ENCODE measurements around the gene TRPC3.

TRPC3 gene

DNA sequence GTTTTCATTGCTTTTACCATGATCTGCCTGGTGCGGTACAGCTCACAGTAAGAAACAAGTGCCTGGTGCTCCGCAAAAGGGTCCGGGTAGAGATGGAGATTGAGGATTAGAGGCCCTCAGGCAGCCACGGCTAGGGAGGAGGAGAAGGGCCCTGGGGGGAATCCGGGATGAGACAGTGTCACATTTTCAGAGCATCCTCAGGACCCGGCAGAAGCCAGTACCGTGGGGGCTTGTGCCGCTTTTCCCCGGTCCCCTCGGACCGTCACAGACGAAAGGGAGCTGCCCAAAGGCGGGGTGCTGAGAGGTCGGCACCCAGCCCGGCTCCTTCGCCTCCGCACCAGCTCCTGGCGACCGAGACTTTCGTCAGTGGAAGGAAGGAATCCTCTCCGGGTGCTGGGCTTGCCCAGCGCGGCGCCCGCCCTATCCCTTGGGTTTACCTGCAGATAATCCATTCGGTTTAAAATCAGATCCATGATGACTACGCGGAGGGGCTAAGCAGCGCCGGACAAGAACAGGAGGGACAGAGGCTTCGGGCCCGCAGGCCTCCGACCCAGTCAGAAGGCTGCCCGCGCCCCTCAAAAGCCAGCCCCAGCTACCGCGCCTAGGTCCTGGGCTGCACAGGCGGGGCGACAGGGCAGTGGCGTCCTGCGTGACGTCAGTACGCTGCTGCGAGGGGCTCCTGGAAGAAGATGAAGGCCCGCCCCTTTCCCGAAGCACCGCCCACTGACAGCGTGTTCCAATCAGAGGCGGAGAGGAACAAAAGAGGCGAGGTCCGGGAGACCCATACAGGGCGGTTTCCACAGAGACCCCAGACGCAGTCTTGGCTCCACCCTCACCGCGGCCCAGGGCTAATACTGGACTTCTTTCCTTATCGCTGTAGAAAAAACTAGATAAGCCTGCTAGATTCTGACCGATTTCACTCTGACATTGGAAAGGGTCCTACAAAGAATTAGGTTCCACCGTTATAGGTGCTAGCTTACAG, 81.7 kb downstream of the TRPC3 start, which contains the start of gene BBS7:
BBS7 (minus strand) TSS at position 634 of the 982 bp plus-strand sequence; CDS start at position 473, 161 bp downstream.
- DNase-seq, result peak; percentile 92

GRCh38 chr4:121863799-121864198, 88.1 kb downstream of the TRPC3 start:
- no peak for DNase-seq

- no peak for DNase-seq
These were observed 90.4 kb downstream of the TRPC3 start for GRCh38 chr4:121861426-121861825.

- no peak for DNase-seq
These were observed 91.7 kb downstream of the TRPC3 start for GRCh38 chr4:121860121-121860520.

DNA sequence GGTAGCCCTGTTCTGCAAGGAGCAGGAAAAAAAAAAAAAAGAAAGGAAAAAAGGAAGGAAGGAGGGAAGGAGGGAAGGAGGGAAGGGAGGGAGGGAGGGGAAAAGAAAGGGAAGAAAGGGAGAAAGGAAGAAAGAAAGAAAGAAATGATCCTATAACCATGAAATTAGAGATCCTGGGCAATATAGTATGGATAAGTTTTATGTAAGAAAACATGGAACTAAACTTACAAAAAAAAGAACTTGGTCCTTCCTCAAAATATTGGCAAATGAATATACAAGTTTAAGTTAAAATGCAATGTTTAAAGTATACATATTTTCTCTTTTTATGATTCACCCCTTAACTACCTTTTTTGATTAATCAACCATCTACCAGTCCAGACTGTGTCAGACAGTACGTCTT, 100.5 kb downstream of the TRPC3 start:
- DNase-seq, result no peak

DNA sequence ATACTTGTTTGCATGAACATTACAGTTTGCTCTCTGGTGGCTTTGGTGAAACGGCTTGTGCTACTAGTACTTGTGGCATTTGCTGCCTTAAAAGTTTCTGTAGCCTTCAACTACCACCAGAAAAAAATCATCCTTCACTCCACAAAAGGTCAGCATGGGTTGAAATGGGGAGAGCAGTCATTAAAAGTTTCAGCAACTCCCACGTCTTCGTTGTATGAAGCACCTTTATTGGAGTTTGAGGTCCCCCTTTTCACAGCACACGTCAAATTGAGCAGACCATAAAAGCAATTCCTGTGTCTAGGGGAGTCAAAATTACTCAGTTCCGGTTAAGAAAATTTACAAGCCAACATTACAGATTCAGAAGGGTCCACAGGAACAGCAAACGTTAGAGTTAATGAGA, 105.2 kb downstream of the TRPC3 start:
- no peak for DNase-seq

GRCh38 chr4:121842862-121843261, 109.0 kb downstream of the TRPC3 start:
- no peak for DNase-seq

DNA sequence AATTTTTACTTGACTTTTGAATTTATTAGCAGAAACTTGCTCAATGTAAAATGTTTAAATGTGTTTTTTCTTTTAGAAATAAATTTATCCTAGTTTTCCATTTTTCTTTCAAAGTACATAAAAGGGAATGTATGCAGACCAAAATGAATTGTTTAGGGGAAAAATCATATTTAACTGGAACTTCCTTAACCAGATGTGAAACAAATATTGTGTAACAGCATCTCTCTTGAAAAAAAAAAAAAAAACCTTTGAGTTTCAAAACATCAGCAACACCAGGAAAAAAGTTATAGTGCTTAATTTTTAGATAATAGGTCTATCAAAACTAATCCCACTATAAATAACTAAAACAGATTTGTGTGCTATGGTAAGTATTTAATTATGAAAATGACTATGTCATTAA, 113.7 kb downstream of the TRPC3 start:
- DNase-seq, result no peak

GRCh38 chr4:121829511-121829910, 122.3 kb downstream of the TRPC3 start:
- DNase-seq, result no peak

Data from RPMI8226 (cell line).